Measurements from ENCODE around the gene NWD2.
"Not testable (repeated sequence)": the region's sequence is repeated elsewhere in the genome, so short reads cannot be mapped to it uniquely, and the experiment has no call there.

Gene NWD2

DNA sequence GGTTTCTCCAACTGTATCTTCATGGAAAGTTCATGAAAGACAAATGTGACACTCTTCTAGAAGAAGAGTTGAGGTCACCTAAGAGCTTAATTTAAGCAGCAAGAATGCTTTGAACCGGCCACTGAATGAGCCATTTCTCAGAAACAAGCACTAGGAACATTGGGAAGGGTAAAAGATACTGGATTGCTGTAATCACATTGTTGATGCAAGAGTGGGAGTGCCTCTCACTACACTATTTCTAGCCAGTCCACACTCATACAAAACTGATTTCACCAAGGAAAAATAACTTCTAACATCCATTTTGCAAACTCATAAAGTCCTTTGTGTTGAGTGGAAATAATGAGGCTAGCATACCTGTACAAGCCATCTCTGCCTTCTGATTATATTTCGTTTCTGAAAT lies 221.3 kb downstream of the NWD2 start:
- DNase-seq (ENCODE audit: low spot score): no peak

DNA sequence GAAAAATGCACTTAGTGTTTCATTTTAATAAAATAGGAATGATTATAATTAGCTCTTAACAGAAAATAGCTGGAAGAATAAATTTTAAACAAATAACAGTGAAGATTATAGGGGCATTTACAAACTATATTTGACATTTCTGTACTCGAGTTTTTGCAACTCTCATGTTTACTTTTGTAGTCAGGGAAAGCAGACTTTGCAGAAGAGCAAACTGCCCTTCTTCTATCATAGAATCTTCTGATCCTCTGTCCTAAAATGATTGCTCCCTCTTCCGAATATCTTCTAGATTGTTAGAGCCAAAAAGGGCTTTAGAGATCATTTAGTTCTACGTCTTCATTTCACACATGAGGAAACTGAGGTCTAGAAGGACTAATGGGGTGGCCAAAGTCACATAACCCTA lies 222.7 kb downstream of the NWD2 start:
- DNase-seq (ENCODE audit: low spot score): no peak

GRCh38 chr4:37467824-37468223 lies 223.3 kb downstream of the NWD2 start:
- no peak for DNase-seq (ENCODE audit: low spot score)

DNA sequence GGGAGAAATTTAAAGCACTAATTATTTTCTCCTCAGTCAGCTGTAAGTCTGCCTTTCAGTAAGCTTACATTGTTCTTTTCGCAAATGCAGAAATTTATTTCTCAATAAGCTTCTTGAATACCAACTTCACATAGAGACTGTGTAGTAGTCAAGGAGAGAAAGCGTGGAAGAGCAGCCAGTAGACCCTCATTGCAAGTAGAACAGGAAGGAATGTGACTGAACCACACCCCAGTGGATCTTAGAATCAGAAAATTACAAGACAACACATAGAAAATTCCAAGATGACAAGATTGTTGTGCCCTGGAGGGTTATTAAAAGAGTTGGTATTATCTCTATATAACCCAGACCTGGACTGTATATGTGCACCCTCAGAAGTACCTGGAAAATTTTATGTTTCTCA lies 224.7 kb downstream of the NWD2 start:
- DNase-seq (ENCODE audit: low spot score): no peak

DNA sequence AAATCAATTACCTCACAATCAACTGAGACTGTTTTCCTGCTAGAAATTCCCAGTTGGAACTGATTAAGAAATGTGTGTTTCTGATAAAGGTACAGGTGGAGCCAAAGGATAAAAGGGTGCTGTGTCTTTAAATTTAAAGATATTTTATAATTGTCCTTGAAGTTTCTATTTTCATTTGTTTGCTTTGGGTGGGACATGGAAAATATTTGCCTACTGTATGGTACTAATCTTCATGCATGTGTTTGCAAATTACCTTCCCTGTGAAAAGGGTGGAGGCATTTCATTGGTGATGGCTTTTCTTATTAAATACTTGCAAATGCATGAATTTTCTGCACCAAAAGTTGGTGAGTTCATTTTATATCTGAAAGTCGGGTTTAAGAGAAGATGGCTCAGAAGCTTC lies 225.7 kb downstream of the NWD2 start:
- no peak for DNase-seq (ENCODE audit: low spot score)

GRCh38 chr4:37471093-37471492 lies 226.6 kb downstream of the NWD2 start:
- no peak for DNase-seq (ENCODE audit: low spot score)

DNA sequence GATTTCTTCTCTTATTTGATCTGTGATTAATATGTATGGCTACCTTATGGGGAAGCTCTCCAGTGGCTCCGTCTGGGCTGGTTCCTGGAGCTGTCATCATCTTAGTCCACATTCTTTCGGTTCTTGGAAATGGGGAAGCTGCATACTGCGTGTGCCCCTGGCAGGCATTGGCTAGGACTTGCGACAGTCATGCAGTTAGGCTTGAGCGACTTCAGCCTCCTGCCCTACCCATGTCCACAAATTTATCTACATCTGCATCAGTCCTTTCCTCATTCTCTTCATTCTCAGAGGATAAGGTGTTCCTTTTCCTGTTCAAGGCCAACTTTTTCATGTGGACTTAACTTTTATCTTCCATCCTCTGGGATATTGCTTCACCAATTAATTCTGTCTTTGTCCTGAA lies 227.4 kb downstream of the NWD2 start:
- no peak for DNase-seq (ENCODE audit: low spot score)

GRCh38 chr4:37473807-37474206 lies 229.3 kb downstream of the NWD2 start:
- DNase-seq (ENCODE audit: low spot score): no peak

DNA sequence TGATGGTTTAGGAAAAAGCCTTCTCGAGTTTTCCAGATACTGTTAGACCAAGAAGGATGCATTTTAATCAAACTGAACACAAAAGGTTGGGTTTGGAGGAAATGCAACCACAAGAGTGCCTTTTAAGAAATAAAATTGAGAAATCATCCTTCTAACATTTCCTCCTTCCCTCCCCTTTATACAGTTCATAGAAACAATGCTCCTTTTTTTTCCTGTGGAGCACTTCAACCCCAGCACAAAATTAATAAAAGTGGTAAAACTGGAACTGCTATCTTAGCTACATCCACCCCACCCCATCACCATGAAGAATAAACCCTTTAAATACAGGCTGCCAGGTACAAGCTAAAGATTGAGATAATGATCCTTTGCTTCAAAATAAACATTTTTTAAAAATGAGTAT lies 230.5 kb downstream of the NWD2 start:
- DNase-seq (ENCODE audit: low spot score): no peak

- DNase-seq (ENCODE audit: low spot score): no peak
These were observed 231.2 kb downstream of the NWD2 start for GRCh38 chr4:37475776-37476175.

DNA sequence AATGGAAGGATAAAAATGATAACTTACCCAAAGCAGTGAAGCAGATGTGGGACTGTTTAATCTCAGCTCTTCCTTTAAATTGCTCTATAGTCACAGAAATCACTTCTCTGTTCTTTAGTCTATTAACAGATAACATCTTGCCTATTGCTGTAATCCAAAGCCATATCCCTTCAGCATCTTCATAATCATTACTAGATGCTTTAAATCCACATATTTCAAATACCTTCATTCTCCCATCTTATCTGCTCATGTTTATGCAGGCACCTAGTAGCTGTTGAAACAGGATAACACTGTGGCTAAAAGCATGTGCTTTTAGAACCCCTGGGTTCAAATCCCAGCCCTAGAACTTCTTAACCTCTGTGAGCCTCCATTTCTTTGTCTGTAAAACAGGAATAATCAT lies 231.7 kb downstream of the NWD2 start:
- DNase-seq (ENCODE audit: low spot score): no peak

- DNase-seq (ENCODE audit: low spot score): no peak
These were observed 232.1 kb downstream of the NWD2 start for GRCh38 chr4:37476691-37477090.

DNA sequence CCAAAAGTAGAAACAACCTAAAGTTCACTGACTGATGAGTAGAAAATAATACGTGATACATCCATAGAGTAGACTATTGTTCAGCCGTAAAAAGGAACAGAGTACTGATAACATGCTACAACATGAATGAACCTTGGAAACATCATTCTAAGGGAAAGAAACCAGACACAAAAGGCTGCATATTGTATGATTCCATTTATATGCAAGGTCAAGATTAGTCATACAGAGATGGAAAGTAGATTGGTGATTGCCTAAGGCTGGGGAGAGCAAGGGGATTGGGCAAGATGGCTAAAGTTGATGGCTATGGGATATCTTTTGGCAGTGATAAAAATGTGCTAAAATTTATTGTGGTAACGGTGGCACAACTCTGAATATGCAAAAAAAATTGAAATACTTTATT lies 232.6 kb downstream of the NWD2 start:
- no peak for DNase-seq (ENCODE audit: low spot score)

GRCh38 chr4:37478151-37478550 lies 233.6 kb downstream of the NWD2 start:
- no peak for DNase-seq (ENCODE audit: low spot score)

DNA sequence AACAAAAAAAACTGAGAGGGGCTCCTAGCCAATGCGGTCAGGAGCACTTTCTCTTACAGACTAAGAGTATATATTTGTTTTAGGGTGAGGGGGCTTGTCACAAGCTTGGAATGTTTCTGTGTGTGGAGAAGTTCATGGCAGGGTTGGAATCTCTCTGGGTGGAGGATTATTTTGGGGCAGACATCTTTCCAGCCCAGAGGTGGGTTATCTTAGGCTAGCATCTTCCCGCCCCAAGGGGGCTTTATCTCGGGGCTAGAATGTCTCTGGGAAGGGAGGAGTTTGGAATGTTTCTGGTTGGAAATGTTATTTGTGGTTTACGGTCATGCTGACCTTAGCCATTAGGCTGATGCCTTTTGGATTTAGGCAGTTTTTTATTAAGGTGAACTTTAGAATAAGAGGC lies 236.0 kb downstream of the NWD2 start:
- DNase-seq (ENCODE audit: low spot score): no peak

GRCh38 chr4:37481547-37482122 lies 237.1 kb downstream of the NWD2 start:
- no peak for DNase-seq (ENCODE audit: low spot score)

GRCh38 chr4:37482236-37482913 lies 237.8 kb downstream of the NWD2 start:
- DNase-seq (ENCODE audit: low spot score): no peak

GRCh38 chr4:37483610-37484009 lies 239.1 kb downstream of the NWD2 start:
- DNase-seq (ENCODE audit: low spot score): no peak

DNA sequence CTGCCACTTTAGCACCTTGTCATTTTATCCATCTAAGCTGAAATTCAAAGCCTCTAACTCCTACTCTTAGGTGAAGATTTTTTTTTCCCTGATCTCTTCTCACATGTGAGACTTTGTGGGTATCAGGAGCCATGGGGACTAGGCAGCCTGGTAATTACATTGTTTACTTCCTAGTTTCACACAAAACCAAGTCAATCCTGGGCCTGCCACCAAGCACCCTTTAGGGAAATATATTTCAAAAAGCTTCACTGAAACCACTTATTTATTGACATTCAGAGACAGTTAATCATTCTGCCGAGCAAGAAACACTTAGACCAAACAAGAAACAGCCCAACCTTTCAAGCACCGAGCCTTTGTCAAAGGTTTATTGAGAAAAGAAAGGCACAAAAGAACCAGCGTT lies 241.6 kb downstream of the NWD2 start:
- DNase-seq (ENCODE audit: low spot score): no peak

DNA sequence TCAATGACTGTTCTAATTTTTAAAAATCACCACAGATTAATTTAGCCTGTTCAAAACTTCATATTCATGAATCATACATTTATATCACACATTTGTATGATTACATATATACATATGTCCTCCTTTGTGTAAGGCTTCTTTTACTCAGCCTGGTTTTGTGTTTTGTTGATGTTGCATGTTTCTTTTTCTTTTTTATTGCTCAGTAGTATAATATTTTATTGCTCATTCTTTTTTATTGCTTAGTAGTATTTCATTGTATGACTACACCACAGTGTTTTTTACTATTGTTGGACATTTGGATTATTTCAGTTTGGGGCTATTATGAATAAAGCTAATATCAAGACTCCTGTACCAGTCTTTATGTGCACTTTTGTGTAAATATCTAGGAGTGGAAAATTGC lies 243.1 kb downstream of the NWD2 start:
- DNase-seq (ENCODE audit: low spot score): no peak

GRCh38 chr4:37489697-37490096 lies 245.2 kb downstream of the NWD2 start:
- DNase-seq (ENCODE audit: low spot score): no peak

GRCh38 chr4:37490391-37491347 lies 246.1 kb downstream of the NWD2 start:
- no peak for DNase-seq (ENCODE audit: low spot score)

GRCh38 chr4:37495353-37495752 lies 250.8 kb downstream of the NWD2 start:
- not testable (repeated sequence) for DNase-seq (ENCODE audit: low spot score)
